CD4-positive, CD25-positive, alpha-beta regulatory T cell (primary cell): ENCODE data around the gene DDR1. TPM values are rescaled to one million over a fixed set of nuclear protein-coding genes. Genes with fewer than 3 reads are reported as not detected.

ENCODE experiments used
- ATAC-seq, 2 donors: fragments of 150-1000 bp; cut with Tn5 transposase; one replicate each; pipeline ENCODE4 v1.10.0; 2021; ENCODE audit warnings: low read depth in 2 of 2, moderate number of reproducible peaks in 2 of 2, moderate library complexity in 1 of 2
- DNase-seq, 3 donors: peaks; one replicate each; pipeline versions ENCODE4 v3.0.0 to v3.0.0-alpha.2; 2012 to 2022; ENCODE audit warnings: mixed read lengths in 1 of 3
- H3K27ac ChIP-seq: one replicate; pipeline ENCODE4 v1.7.0; 2013; ENCODE audit warnings: mild to moderate bottlenecking, low read length; ENCODE audit not compliant: insufficient read depth, poor library complexity, severe bottlenecking
- H3K27me3 ChIP-seq: one replicate; pipeline ENCODE4 v1.7.0; 2013; ENCODE audit warnings: low read length; ENCODE audit not compliant: control insufficient read depth, insufficient read depth
- H3K36me3 ChIP-seq: one replicate; pipeline ENCODE4 v1.7.0; 2013; ENCODE audit warnings: mild to moderate bottlenecking, low read length, moderate library complexity; ENCODE audit not compliant: control insufficient read depth, insufficient read depth
- H3K4me1 ChIP-seq: 2 replicates; pipeline ENCODE4 v1.7.0; 2013; ENCODE audit warnings: mild to moderate bottlenecking, low read length; ENCODE audit not compliant: insufficient read depth, control insufficient read depth, poor library complexity, severe bottlenecking
- H3K4me3 ChIP-seq: one replicate; pipeline ENCODE4 v1.7.0; 2013; ENCODE audit warnings: low read depth, mild to moderate bottlenecking, low read length, moderate library complexity
- H3K9me3 ChIP-seq, 2 experiments: 1 replicate in 1 of 2; 2 replicates in 1 of 2; pipeline ENCODE4 v1.7.0; 2013; ENCODE audit warnings: low read length in 2 of 2, mild to moderate bottlenecking in 1 of 2, moderate library complexity in 1 of 2; ENCODE audit not compliant: control insufficient read depth in 2 of 2
- H3K27ac Mint-ChIP-seq, 3 donors: one replicate each; pipeline ENCODE4 v1.8.0; 2020 to 2022; ENCODE audit warnings: mild to moderate bottlenecking in 3 of 3, mixed read lengths in 3 of 3, moderate library complexity in 2 of 3
- H3K27me3 Mint-ChIP-seq: one replicate; pipeline ENCODE4 v1.8.0; 2022; ENCODE audit warnings: mild to moderate bottlenecking, mixed read lengths
- H3K36me3 Mint-ChIP-seq: one replicate; pipeline ENCODE4 v1.8.0; 2020; ENCODE audit warnings: mixed read lengths
- H3K4me1 Mint-ChIP-seq, 4 donors: one replicate each; pipeline ENCODE4 v1.8.0; 2020 to 2022; ENCODE audit warnings: mixed read lengths in 4 of 4, mild to moderate bottlenecking in 1 of 4
- H3K4me3 Mint-ChIP-seq, 4 donors: one replicate each; pipeline ENCODE4 v1.8.0; 2020 to 2022; ENCODE audit warnings: mild to moderate bottlenecking in 4 of 4, mixed read lengths in 4 of 4, moderate library complexity in 3 of 4
- H3K9me3 Mint-ChIP-seq, 7 donors: one replicate each; pipeline ENCODE4 v1.8.0; 2020 to 2022; ENCODE audit warnings: mixed read lengths in 7 of 7, mild to moderate bottlenecking in 3 of 7, moderate library complexity in 2 of 7
- polyA plus RNA-seq, 4 donors: library from polyadenylated mRNA; unstranded; fragments of 300-500 nt; fragmentation: Illumina TruSeq; gene quantifications; one replicate each; pipeline ENCODE4 v1.2.3, GENCODE V29; 2021
- total RNA-seq: library from RNA; stranded (reverse); gene quantifications from one replicate; pipeline ENCODE4 v1.2.3, GENCODE V29; 2022

Gene DDR1
- total and polyA plus RNA-seq, 5 donors from 2014 or later: 1.2 to 5.0 (median 2.3) TPM

- H3K36me3 ChIP-seq: no peaks in the 10 kb centered on the region
- ATAC-seq (no peak), DNase-seq (no peak)
- H3K9me3 ChIP-seq: no peaks in the 10 kb centered on the region
- H3K9me3 Mint-ChIP-seq: peaks cover 0 to 9% (median 0%) of the 10 kb centered on the region in 7 donors
- H3K4me3 ChIP-seq: no peak within 1 kb of the TSS
- H3K36me3 Mint-ChIP-seq: peaks cover 14% of the 10 kb centered on the region
- peaks cover 9% of the 10 kb centered on the region for H3K27me3 Mint-ChIP-seq
- H3K27me3 ChIP-seq: no peaks in the 10 kb centered on the region
- no peak within 1 kb of the TSS for H3K27ac ChIP-seq
- peak within 1 kb of the TSS; percentile 7 to 51 (median 28) for H3K27ac Mint-ChIP-seq
- peak within 1 kb of the TSS in 1 of 4 donors; percentile 17 for H3K4me3 Mint-ChIP-seq
- H3K4me1 ChIP-seq: no peaks in the 10 kb centered on the region
- peaks cover 0 to 2% (median 0%) of the 10 kb centered on the region in 4 donors for H3K4me1 Mint-ChIP-seq
Measured at GRCh38 chr6:30931969-30932645, 47.8 kb downstream of the DDR1 start, which contains the start of gene SFTA2. Gene SFTA2, minus strand, starts transcription at chr6:30932170. Its CDS starts 74 bp downstream, at chr6:30932096.

DNA sequence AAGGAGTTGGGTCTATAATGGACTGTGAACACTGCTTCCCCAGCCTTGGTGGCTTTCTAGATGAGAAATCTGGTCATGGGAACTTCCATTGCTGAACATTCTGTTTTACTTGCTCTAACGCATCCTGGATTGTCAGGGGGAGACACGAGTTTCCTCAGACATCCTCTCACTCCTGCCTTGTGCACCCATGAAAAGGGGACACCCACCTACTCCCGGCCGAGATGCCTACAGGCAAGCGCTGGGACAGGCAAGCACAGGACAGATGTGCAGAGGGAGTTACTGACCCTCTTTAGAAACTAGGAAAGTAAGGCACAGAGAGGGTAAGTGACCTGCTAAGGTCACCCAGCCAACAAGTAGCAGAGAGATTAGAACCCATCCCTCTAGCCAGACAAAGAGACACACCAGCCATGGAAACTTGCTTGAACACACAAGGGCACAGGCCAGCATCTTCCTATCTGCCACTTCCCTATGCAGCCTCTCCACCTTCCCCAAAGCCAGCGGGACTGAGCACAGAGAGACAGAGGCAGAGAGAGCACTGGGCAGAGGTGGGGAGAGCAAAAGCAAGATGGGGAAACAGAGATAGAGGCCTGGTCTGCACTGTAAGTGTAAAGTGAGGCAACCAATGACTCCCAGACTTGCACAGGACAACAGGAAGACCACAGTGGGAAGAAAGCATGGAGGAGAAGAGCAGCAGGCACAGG lies 48.5 kb downstream of the DDR1 start:
- H3K27me3 ChIP-seq: no peaks in the 10 kb centered on the region
- H3K4me1 ChIP-seq: no peaks in the 10 kb centered on the region
- Mint-ChIP-seq H3K27ac (peak overlapping the region in 1 of 3 donors; percentile 28), H3K27me3 (peaks cover 9% of the 10 kb centered on the region), H3K9me3 (peaks cover 0 to 9% (median 0%) of the 10 kb centered on the region in 7 donors), H3K4me1 (peaks cover 0 to 2% (median 0%) of the 10 kb centered on the region in 4 donors), H3K4me3 (no peak overlapping the region), H3K36me3 (peaks cover 10% of the 10 kb centered on the region)
- no peak overlapping the region for H3K4me3 ChIP-seq
- no peaks in the 10 kb centered on the region for H3K9me3 ChIP-seq
- no peak for DNase-seq
- H3K27ac ChIP-seq: no peak overlapping the region
- ATAC-seq: no peak
- H3K36me3 ChIP-seq: no peaks in the 10 kb centered on the region

DNA sequence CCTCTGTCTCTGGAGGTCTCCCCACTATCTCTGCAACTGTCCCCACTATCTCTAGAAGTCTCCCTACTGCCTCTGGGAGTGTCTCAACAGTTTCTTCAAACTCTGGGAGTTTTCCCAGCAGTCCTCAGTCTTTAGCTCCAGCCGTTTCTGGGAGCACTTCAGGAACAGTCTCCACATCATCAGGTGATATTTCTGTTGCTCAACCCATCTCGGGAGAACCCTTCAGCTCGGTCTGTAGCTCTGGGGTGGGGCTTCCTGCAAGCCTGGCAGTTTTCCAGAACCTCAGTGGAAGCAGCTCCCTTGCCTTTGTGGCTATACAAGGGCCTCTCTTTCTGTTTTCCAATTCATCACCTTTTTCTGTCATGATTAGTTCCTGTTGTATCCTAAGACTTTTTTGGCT lies 50.7 kb downstream of the DDR1 start:
- Histone ChIP-seq H3K27me3 (peaks cover 4% of the 10 kb centered on the region), H3K36me3 (no peaks in the 10 kb centered on the region), H3K4me1 (no peaks in the 10 kb centered on the region), H3K27ac (no peak overlapping the region), H3K9me3 (no peaks in the 10 kb centered on the region), H3K4me3 (no peak overlapping the region)
- Mint-ChIP-seq H3K9me3 (peaks cover 0 to 3% (median 0%) of the 10 kb centered on the region in 7 donors), H3K27me3 (peaks cover 20% of the 10 kb centered on the region), H3K4me1 (peaks cover 0 to 2% (median 0%) of the 10 kb centered on the region in 4 donors), H3K4me3 (no peak overlapping the region), H3K36me3 (no peaks in the 10 kb centered on the region), H3K27ac (no peak overlapping the region)
- ATAC-seq (no peak), DNase-seq (no peak)

DNA sequence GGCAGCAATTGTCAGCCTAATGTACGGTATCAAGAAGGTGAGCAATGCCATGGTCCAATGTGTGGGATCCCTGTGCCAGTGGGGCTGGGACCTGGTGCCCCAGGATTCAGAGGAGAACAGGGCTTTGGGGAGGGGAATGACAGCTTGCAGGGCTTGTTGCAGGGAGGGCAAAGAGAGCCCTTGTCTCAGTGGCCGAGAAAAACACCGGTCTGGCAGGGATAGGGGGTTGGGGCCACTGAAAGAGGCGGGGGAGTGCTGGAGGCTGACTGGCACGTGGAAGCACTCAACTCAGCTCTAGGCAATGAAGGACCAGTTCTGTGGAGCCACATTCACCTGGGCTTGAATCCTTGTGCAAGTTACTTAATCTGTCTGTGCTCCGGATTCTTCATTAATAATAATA lies 52.9 kb downstream of the DDR1 start:
- Histone ChIP-seq H3K4me3 (no peak overlapping the region), H3K27me3 (peaks cover 7% of the 10 kb centered on the region), H3K9me3 (no peaks in the 10 kb centered on the region), H3K36me3 (no peaks in the 10 kb centered on the region), H3K4me1 (no peaks in the 10 kb centered on the region), H3K27ac (no peak overlapping the region)
- Mint-ChIP-seq H3K36me3 (no peaks in the 10 kb centered on the region), H3K9me3 (no peaks in the 10 kb centered on the region), H3K27ac (no peak overlapping the region), H3K4me1 (peaks cover 0 to 2% (median 0%) of the 10 kb centered on the region in 4 donors), H3K27me3 (peaks cover 31% of the 10 kb centered on the region), H3K4me3 (no peak overlapping the region)
- no peak for DNase-seq
- ATAC-seq: no peak

DNA sequence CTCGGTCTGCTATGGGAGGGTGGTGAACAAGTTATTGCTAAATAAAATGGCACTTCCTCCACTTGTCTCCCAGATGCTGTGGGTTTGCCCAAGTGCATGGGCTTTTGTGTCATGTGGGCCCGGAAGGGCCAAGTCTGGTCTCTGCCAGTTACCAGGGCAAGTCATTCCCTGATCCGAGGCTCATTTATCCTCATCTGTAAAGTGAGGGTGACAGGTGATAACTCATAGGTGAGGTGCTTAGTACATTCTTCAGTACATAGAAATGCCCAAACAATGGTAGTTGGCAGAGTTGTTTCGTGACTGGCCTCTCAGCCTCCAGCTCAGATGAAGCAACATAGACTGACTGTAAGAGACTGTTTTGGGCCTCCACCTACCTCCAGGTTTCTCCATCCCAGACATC lies 54.4 kb downstream of the DDR1 start:
- no peak for ATAC-seq
- no peak overlapping the region for H3K27ac Mint-ChIP-seq
- Histone ChIP-seq H3K4me3 (no peak overlapping the region), H3K36me3 (no peaks in the 10 kb centered on the region), H3K27me3 (peaks cover 14% of the 10 kb centered on the region), H3K27ac (no peak overlapping the region), H3K4me1 (no peaks in the 10 kb centered on the region), H3K9me3 (no peaks in the 10 kb centered on the region)
- H3K4me1 Mint-ChIP-seq: peaks cover 0 to 2% (median under 1%) of the 10 kb centered on the region in 4 donors
- peaks cover 34% of the 10 kb centered on the region for H3K27me3 Mint-ChIP-seq
- no peaks in the 10 kb centered on the region for H3K36me3 Mint-ChIP-seq
- H3K4me3 Mint-ChIP-seq: no peak overlapping the region
- no peak for DNase-seq
- H3K9me3 Mint-ChIP-seq: no peaks in the 10 kb centered on the region

DNA sequence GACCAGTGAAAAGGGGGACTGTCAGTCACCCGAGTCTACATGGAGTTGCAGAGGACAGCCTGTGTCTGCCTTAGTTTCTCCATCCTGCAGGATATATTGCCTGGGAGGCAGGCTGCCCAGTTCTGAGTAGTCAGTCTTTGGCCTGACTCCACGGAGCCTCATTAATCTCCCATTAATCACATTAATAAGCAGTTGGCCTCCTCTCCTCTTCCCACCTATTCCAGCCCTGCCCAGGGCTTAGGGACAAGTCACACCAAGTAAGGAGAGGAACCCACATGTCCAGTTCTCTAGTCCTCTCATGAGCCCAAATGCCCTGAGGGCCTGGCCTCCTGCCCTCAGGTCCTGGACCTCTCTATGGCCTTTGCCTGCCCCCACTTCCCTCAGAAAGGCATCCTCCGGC lies 55.2 kb downstream of the DDR1 start:
- ATAC-seq (no peak), DNase-seq (no peak)
- Histone ChIP-seq H3K4me3 (no peak overlapping the region), H3K27ac (no peak overlapping the region), H3K9me3 (no peaks in the 10 kb centered on the region), H3K36me3 (no peaks in the 10 kb centered on the region), H3K27me3 (peaks cover 14% of the 10 kb centered on the region), H3K4me1 (no peaks in the 10 kb centered on the region)
- Mint-ChIP-seq H3K4me1 (peaks cover 0 to 2% (median under 1%) of the 10 kb centered on the region in 4 donors), H3K9me3 (peaks cover 0 to 3% (median 0%) of the 10 kb centered on the region in 7 donors), H3K4me3 (no peak overlapping the region), H3K27me3 (peaks cover 36% of the 10 kb centered on the region), H3K27ac (no peak overlapping the region), H3K36me3 (no peaks in the 10 kb centered on the region)

- H3K36me3 Mint-ChIP-seq: no peaks in the 10 kb centered on the region
- ATAC-seq (peak in 1 of 2 donors; percentile 12), DNase-seq (no peak)
- no peaks in the 10 kb centered on the region for H3K4me1 ChIP-seq
- peaks cover 0 to 3% (median 0%) of the 10 kb centered on the region in 7 donors for H3K9me3 Mint-ChIP-seq
- no peak within 1 kb of the TSS for H3K4me3 Mint-ChIP-seq
- H3K9me3 ChIP-seq: no peaks in the 10 kb centered on the region
- no peak within 1 kb of the TSS for H3K27ac ChIP-seq
- H3K36me3 ChIP-seq: no peaks in the 10 kb centered on the region
- peaks cover 14% of the 10 kb centered on the region for H3K27me3 ChIP-seq
- no peak within 1 kb of the TSS for H3K4me3 ChIP-seq
- H3K27me3 Mint-ChIP-seq: peaks cover 38% of the 10 kb centered on the region
- H3K4me1 Mint-ChIP-seq: peaks cover 0 to 2% (median 0%) of the 10 kb centered on the region in 4 donors
- peak within 1 kb of the TSS in 1 of 3 donors; percentile 16 for H3K27ac Mint-ChIP-seq
Measured at GRCh38 chr6:30940361-30940986, 56.2 kb downstream of the DDR1 start, which contains the start of gene MUCL3. Gene MUCL3, plus strand, starts transcription at chr6:30940973. Its CDS starts 27 bp downstream, at chr6:30941000.
